Bronchial epithelial cell (primary cell): ENCODE data around the gene SWAP70. TPM values are rescaled to one million over a fixed set of nuclear protein-coding genes. Genes with fewer than 3 reads are reported as not detected.

ENCODE experiments used
- DNase-seq: peaks from one replicate; pipeline ENCODE4 v3.0.0-alpha.2; 2010; ENCODE audit warnings: low read depth
- FAIRE-seq: peaks from 2 replicates; lab custom pipeline; 2011; peaks lifted over from hg19 to GRCh38; lab: Jason Lieb, UNC
- H3K27me3 ChIP-seq: 2 replicates; pipeline ENCODE4 v1.5.1; 2011; ENCODE audit warnings: low read length; ENCODE audit not compliant: control insufficient read depth, insufficient read depth
- H3K36me3 ChIP-seq: 2 replicates; pipeline ENCODE4 v1.5.1; 2011; ENCODE audit warnings: low read length; ENCODE audit not compliant: control insufficient read depth, insufficient read depth
- H3K4me3 ChIP-seq: 2 replicates; pipeline ENCODE4 v1.5.1; 2011; ENCODE audit warnings: mild to moderate bottlenecking, low read depth, low read length, control low read depth
- total RNA-seq: library from RNA; depleted of rRNA; stranded (reverse); fragments of >200 nt; gene quantifications from 2 replicates; pipeline ENCODE4 v1.2.1, GENCODE V29; 2014
- TF ChIP-seq, protein P1 (sequence below): IDR thresholded peaks from 2 replicates; pipeline ENCODE4 v1.5.1; 2011; ENCODE audit warnings: mild to moderate bottlenecking, moderate library complexity, low read length, control low read depth, inconsistent platforms; ENCODE audit not compliant: insufficient read depth, severe bottlenecking

SWAP70 gene
- total RNA-seq, 1 donor from 2014 or later = 26.3 TPM

DNA sequence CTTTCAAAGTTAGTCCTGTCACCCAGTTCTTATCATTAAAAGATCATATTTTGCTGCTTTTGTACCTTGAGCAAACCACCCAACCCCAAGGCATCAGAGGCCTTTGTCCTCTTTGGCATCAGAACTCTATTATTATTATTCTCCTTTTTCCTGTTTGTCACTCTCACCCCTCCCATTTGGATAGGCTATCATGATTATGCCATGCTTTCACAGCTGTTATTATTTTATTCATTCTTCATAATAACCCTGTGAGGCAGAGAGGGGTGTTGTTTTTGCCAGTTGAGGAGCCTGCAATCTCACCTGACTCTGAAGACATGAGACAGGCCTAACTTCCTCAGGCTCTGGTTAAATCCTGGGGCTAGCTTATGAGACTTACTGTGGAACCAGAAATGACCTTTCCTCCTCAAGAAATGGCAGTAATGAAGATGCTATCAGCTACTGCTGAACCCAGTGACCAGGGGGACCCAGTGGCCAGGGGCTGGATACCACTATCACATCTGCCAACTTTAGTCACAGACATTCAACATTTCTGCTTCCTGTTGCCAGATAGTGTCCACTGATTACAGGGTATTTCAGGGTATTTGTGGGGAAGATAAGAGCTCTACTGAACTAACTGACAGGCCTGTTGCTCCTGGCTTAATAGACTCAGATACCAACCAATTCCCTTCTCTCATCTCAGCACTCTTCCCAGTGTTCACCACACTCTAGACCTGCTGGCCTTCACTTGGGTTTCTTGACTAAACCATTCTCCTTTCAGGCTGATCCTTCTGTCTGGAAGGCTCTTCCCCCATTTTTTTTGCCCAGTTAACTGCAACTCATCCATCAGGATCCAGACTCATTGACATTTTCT lies 11.8 kb upstream of the SWAP70 start:
- no peak for FAIRE-seq

GRCh38 chr11:9653871-9654270 lies 10.0 kb upstream of the SWAP70 start:
- Histone ChIP-seq H3K4me3 (no peak overlapping the region), H3K36me3 (no peaks in the 10 kb centered on the region), H3K27me3 (no peaks in the 10 kb centered on the region)
- DNase-seq (no peak), FAIRE-seq (no peak)
- TF ChIP-seq, protein P1, sequence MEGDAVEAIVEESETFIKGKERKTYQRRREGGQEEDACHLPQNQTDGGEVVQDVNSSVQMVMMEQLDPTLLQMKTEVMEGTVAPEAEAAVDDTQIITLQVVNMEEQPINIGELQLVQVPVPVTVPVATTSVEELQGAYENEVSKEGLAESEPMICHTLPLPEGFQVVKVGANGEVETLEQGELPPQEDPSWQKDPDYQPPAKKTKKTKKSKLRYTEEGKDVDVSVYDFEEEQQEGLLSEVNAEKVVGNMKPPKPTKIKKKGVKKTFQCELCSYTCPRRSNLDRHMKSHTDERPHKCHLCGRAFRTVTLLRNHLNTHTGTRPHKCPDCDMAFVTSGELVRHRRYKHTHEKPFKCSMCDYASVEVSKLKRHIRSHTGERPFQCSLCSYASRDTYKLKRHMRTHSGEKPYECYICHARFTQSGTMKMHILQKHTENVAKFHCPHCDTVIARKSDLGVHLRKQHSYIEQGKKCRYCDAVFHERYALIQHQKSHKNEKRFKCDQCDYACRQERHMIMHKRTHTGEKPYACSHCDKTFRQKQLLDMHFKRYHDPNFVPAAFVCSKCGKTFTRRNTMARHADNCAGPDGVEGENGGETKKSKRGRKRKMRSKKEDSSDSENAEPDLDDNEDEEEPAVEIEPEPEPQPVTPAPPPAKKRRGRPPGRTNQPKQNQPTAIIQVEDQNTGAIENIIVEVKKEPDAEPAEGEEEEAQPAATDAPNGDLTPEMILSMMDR = no peak

More for the DNA sequence above, 11.8 kb upstream of the SWAP70 start:
- TF ChIP-seq, protein P1 = no peak
- H3K36me3 ChIP-seq = no peaks in the 10 kb centered on the region
- no peaks in the 10 kb centered on the region for H3K27me3 ChIP-seq
- no peak for DNase-seq
- H3K4me3 ChIP-seq = no peak overlapping the region

DNA sequence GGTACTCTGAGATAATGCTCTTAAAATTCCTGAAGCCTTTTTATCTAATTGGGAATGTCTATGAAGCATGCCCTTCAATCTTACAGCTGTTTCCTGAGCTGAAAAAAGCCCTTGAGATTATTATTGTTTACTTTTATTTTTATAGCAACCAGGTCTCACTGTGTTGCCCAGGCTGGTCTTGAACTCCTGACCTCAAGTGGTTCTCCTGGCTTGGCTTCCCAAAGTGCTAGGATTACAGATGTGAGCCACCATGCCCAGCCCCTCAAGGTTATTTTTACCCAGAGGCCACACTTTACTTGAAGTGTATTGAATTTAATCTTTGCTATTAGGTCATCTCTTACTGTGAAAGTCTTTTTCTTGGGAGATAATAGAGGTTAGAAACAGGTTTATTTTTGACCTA lies 7.0 kb upstream of the SWAP70 start:
- H3K27me3 ChIP-seq = no peaks in the 10 kb centered on the region
- TF ChIP-seq, protein P1 = no peak
- FAIRE-seq (no peak), DNase-seq (no peak)
- no peaks in the 10 kb centered on the region for H3K36me3 ChIP-seq
- no peak overlapping the region for H3K4me3 ChIP-seq

DNA sequence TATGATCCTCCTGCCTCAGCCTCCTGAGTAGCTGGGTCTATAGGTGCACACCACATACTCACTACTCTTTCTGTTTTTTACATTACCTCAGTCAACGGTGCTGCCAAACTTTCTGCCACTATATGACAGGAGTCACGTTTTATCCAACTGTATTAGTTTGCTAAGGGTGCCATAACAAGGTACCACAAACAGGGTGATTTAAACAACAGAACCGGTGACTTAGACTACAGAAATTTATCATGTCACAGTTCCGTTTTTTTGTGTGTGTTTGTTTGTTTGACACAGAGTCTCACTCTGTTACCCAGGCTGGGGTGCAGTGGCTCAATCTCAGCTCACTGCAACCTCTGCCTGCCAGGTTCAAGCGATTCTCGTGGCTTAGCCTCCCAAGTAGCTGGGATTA lies 6.3 kb upstream of the SWAP70 start:
- no peak for DNase-seq
- no peaks in the 10 kb centered on the region for H3K36me3 ChIP-seq
- no peak for FAIRE-seq
- H3K4me3 ChIP-seq = no peak overlapping the region
- TF ChIP-seq, protein P1 = no peak
- H3K27me3 ChIP-seq = no peaks in the 10 kb centered on the region

DNA sequence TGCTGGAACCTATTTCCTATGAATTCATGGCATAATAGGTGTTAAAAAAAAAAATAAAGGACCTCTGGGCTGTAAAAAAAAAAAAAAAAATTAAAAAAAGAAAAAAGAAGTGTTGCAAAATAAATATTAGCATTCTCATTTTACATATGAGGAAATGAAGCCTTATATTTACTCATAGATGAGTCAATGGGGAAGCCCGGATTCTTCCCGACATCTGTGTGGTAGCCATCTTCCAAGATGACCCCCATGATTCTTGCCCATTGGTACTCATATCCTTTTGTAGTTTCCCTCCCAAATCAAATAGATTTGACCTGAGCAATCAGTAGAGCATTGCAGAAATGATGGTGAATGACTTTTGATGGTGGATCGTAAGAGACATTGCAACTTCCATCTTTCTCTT lies 3.0 kb upstream of the SWAP70 start:
- FAIRE-seq (no peak), DNase-seq (peak; percentile 89)
- H3K27me3 ChIP-seq = no peaks in the 10 kb centered on the region
- no peaks in the 10 kb centered on the region for H3K36me3 ChIP-seq
- TF ChIP-seq, protein P1 = no peak
- no peak overlapping the region for H3K4me3 ChIP-seq

- DNase-seq (no peak), FAIRE-seq (no peak)
- Histone ChIP-seq H3K36me3 (no peaks in the 10 kb centered on the region), H3K4me3 (no peak overlapping the region), H3K27me3 (no peaks in the 10 kb centered on the region)
- TF ChIP-seq, protein P1 = no peak
Measured at GRCh38 chr11:9662273-9662672, 1.6 kb upstream of the SWAP70 start.
